Measurements from ENCODE around the gene MIEF2. TPM values are rescaled to one million over a fixed set of nuclear protein-coding genes. Genes with fewer than 3 reads are reported as not detected.
A peak's percentile ranks its signal among the peaks of the same experiment; 100 is the strongest.

MIEF2 gene
- total RNA-seq, 1 donor from 2014 or later = 21.1 TPM

DNA sequence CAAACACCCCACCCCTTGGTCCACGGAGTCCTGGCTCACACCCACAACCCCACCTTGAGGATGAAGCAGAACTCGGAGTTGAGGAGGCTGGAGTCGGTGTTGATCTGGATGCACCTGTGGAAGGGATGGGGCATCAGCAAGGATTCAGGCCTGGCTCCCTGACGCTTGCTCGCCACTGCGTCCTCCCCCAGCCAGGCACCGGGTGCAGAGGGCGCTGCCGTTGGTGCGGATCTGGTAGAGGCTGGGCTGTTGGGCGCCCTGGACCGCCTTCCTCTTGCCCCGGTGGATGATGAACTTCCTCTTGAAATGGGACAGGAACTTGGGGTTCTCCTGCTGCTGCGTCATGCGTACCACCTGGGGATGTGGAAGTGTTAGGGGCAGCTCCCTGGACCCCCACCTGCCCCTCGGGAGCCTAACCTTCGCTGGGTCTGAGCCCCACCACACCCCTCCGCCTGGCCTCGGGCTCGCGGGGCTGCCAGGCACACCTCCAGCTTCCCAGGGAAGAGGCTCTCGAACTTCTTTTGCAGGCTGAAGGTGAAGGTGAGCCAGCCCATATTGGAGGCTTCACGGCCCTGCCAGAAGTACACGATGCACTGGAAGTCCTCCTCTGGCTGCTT, 14.2 kb upstream of the MIEF2 start:
- Histone ChIP-seq H3K4me3 (ENCODE audit: low read depth, low read length) (no peak overlapping the region), H3K27me3 (ENCODE audit: control insufficient read depth, insufficient read depth, low read length) (no peaks in the 10 kb centered on the region), H3K36me3 (ENCODE audit: control insufficient read depth, insufficient read depth, low read length) (peaks cover 41% of the 10 kb centered on the region)
- no peak for FAIRE-seq
- TF ChIP-seq, protein P1, sequence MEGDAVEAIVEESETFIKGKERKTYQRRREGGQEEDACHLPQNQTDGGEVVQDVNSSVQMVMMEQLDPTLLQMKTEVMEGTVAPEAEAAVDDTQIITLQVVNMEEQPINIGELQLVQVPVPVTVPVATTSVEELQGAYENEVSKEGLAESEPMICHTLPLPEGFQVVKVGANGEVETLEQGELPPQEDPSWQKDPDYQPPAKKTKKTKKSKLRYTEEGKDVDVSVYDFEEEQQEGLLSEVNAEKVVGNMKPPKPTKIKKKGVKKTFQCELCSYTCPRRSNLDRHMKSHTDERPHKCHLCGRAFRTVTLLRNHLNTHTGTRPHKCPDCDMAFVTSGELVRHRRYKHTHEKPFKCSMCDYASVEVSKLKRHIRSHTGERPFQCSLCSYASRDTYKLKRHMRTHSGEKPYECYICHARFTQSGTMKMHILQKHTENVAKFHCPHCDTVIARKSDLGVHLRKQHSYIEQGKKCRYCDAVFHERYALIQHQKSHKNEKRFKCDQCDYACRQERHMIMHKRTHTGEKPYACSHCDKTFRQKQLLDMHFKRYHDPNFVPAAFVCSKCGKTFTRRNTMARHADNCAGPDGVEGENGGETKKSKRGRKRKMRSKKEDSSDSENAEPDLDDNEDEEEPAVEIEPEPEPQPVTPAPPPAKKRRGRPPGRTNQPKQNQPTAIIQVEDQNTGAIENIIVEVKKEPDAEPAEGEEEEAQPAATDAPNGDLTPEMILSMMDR (IDR thresholded peaks at IDR 0.05; ENCODE audit: insufficient read depth, low read length, severe bottlenecking) = no peak
- no peak for DNase-seq (ENCODE audit: low read depth)

DNA sequence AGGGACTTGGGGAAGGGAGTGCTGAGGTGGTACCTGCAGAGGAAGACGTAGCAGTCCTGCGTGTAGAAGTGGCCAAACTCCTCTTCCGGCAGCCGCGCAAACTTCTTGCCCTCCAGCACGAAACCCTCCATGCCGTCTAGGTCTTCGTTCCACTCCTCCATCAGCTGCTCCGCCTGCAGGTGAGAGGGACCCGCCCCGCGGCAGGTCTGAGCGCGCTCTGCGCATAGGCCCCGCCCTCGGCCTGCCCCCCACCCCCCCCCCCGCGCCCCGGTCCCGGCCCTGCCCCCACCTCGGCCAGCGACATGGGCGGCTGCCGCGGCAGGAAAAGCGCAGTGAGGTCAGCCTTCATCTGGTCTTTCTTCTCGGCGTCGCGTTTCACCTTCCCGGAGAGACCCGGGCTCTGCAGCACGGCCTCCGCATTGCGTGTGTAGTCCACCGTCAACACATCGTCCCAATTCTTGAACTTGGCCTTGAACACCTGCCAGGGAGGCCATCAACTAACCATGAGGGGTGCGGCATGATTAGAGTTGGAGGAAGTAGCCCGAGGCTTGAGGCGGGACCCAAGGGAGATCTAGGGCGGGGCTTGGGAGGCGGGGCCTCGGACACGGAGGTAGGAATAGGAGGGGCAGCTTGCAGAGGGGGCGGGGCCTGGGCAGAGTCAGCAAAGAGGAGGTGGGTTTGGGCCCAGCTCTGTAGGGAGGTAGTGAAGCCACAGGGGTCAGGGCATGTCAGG, 13.4 kb upstream of the MIEF2 start:
- peak; percentile 82 for DNase-seq (ENCODE audit: low read depth)
- peak; percentile 62 for FAIRE-seq
- no peaks in the 10 kb centered on the region for H3K27me3 ChIP-seq (ENCODE audit: control insufficient read depth, insufficient read depth, low read length)
- peak overlapping the region; percentile 21 for H3K4me3 ChIP-seq (ENCODE audit: low read depth, low read length)
- H3K36me3 ChIP-seq (ENCODE audit: control insufficient read depth, insufficient read depth, low read length) = peaks cover 49% of the 10 kb centered on the region
- TF ChIP-seq, protein P1 (IDR thresholded peaks at IDR 0.05; ENCODE audit: insufficient read depth, low read length, severe bottlenecking) = peak; percentile 24

DNA sequence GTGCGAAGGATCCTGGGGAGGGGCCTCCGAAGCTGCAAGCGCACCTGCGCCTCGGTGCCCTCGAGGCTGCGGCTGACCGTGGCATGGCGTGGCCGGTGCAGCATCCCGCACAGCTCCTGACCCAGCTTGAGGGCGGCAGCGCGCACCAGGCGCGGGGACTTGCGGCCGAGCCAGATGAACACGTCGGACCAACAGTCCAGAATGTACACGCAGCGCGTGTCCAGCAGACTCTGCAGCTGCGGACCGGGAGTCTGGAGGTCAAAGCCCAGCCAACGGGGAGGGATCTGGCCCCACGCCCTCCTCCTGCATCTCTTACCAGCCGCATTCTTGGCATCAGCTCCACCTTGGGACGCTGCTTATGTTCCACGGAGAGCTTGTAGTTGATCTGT, 12.9 kb upstream of the MIEF2 start:
- H3K27me3 ChIP-seq (ENCODE audit: control insufficient read depth, insufficient read depth, low read length) = no peaks in the 10 kb centered on the region
- FAIRE-seq (no peak), DNase-seq (ENCODE audit: low read depth) (no peak)
- H3K4me3 ChIP-seq (ENCODE audit: low read depth, low read length) = no peak overlapping the region
- TF ChIP-seq, protein P1 (IDR thresholded peaks at IDR 0.05; ENCODE audit: insufficient read depth, low read length, severe bottlenecking) = no peak
- H3K36me3 ChIP-seq (ENCODE audit: control insufficient read depth, insufficient read depth, low read length) = peaks cover 55% of the 10 kb centered on the region

- FAIRE-seq = peak; percentile 18
- H3K4me3 ChIP-seq (ENCODE audit: low read depth, low read length) = no peak overlapping the region
- peaks cover 59% of the 10 kb centered on the region for H3K36me3 ChIP-seq (ENCODE audit: control insufficient read depth, insufficient read depth, low read length)
- TF ChIP-seq, protein P1 (IDR thresholded peaks at IDR 0.05; ENCODE audit: insufficient read depth, low read length, severe bottlenecking) = peak; percentile 86
- DNase-seq (ENCODE audit: low read depth) = peak; percentile 58
- H3K27me3 ChIP-seq (ENCODE audit: control insufficient read depth, insufficient read depth, low read length) = no peaks in the 10 kb centered on the region
These were observed 12.1 kb upstream of the MIEF2 start for GRCh38 chr17:18248300-18248731.

- TF ChIP-seq, protein P1 (IDR thresholded peaks at IDR 0.05; ENCODE audit: insufficient read depth, low read length, severe bottlenecking) = no peak
- Histone ChIP-seq H3K36me3 (ENCODE audit: control insufficient read depth, insufficient read depth, low read length) (peaks cover 61% of the 10 kb centered on the region), H3K4me3 (ENCODE audit: low read depth, low read length) (no peak overlapping the region), H3K27me3 (ENCODE audit: control insufficient read depth, insufficient read depth, low read length) (no peaks in the 10 kb centered on the region)
- FAIRE-seq (no peak), DNase-seq (ENCODE audit: low read depth) (no peak)
These were observed 11.7 kb upstream of the MIEF2 start for GRCh38 chr17:18248811-18249210.
